GM13977 (cell line): ENCODE data around the gene R3HDML.
"Not testable (repeated sequence)": the region's sequence is repeated elsewhere in the genome, so short reads cannot be mapped to it uniquely, and the experiment has no call there.

Source experiments
- DNase-seq: peaks from one replicate; pipeline ENCODE4 v3.0.0; 2012; ENCODE audit warnings: low spot score
- CTCF ChIP-seq: IDR thresholded peaks from 2 replicates; pipeline ENCODE4 v1.5.1; 2012; ENCODE audit warnings: mild to moderate bottlenecking, control low read depth; ENCODE audit not compliant: insufficient read depth; ENCODE audit errors: extremely low read depth, missing control alignments
- in situ Hi-C: fragments of 300-500 bp; cut with MboI; formaldehyde crosslinking; loops from one replicate; pipeline ENCODE4 v1.12.0; 2022; ENCODE audit warnings: low sequenced_read_pairs, low pct_unique_long_range_greater_than_20kb, mixed read lengths, inconsistent platforms; ENCODE audit not compliant: unreplicated experiment

Gene R3HDML

GRCh38 chr20:44343162-44343675 is 6.4 kb downstream of the R3HDML start:
- TF ChIP-seq CTCF: no peak
- DNase-seq: no peak
- in situ Hi-C loops: no loop called here

GRCh38 chr20:44344723-44345122 is 7.9 kb downstream of the R3HDML start:
- TF ChIP-seq CTCF: no peak
- in situ Hi-C loops: no loop called here
- DNase-seq: no peak

GRCh38 chr20:44345147-44345546 is 8.3 kb downstream of the R3HDML start:
- TF ChIP-seq CTCF: no peak
- no peak for DNase-seq
- in situ Hi-C loops: no loop called here

- DNase-seq, in situ Hi-C loops: not testable (repeated sequence)
Observed at GRCh38 chr20:44345941-44346340, 9.1 kb downstream of the R3HDML start.

GRCh38 chr20:44348168-44348659 is 11.4 kb downstream of the R3HDML start:
- no peak for DNase-seq
- in situ Hi-C loops: no loop called here
- TF ChIP-seq CTCF: no peak

GRCh38 chr20:44349349-44349748 is 12.5 kb downstream of the R3HDML start:
- no peak for TF ChIP-seq CTCF
- in situ Hi-C loops: no loop called here
- no peak for DNase-seq

GRCh38 chr20:44350567-44350966 is 13.7 kb downstream of the R3HDML start:
- TF ChIP-seq CTCF: no peak
- no peak for DNase-seq
- in situ Hi-C loops: no loop called here
